Panc1 (cell line): ENCODE results near the gene LRRC73. TPM values are rescaled to one million over a fixed set of nuclear protein-coding genes. Genes with fewer than 3 reads are reported as not detected.

Source experiments
- ATAC-seq: fragments of 200-7000 bp; cut with Tn5 transposase; 2 replicates; pipeline ENCODE4 v1.9.1; 2020; ENCODE audit warnings: mild to moderate bottlenecking, moderate library complexity
- BruUV-seq: library from RNA; stranded (reverse); fragments of 400-500 nt; replicated peaks from 2 replicates; lab custom pipeline; 2021; lab: Mats Ljungman, UMichigan
- CTCF ChIA-PET: fragments of 300-600 bp; sonication (Branson Sonifier 250); formaldehyde crosslinking; loops from one replicate; lab custom pipeline; 2022; ENCODE audit warnings: antibody characterized with exemption; lab: Charles Lee
- POLR2A ChIA-PET: fragments of 300-600 bp; sonication (Branson Sonifier 250); formaldehyde crosslinking; loops from one replicate; lab custom pipeline; 2022; ENCODE audit warnings: antibody characterized with exemption; lab: Charles Lee
- DNase-seq: peaks from one replicate; pipeline ENCODE4 v3.0.0-alpha.2; 2010; ENCODE audit warnings: low read depth, low spot score
- H3K27ac ChIP-seq: 2 replicates; pipeline ENCODE4 v1.5.1; 2011; ENCODE audit warnings: mild to moderate bottlenecking, low read length, inconsistent platforms
- H3K27me3 ChIP-seq: fragments of 200-500 bp; sonication (Bioruptor generic); 2 replicates; pipeline ENCODE4 v1.6.0; 2014; ENCODE audit warnings: low read length, inconsistent platforms; ENCODE audit not compliant: control insufficient read depth, insufficient read depth
- H3K36me3 ChIP-seq: fragments of 200-500 bp; sonication (Bioruptor generic); 2 replicates; pipeline ENCODE4 v1.5.1; 2014; ENCODE audit warnings: inconsistent platforms, mild to moderate bottlenecking, low read length, moderate library complexity; ENCODE audit not compliant: control insufficient read depth, insufficient read depth
- H3K4me1 ChIP-seq: 2 replicates; pipeline ENCODE4 v1.5.1; 2011; ENCODE audit warnings: inconsistent platforms, mild to moderate bottlenecking, low read length, moderate library complexity; ENCODE audit not compliant: control insufficient read depth, insufficient read depth
- H3K4me3 ChIP-seq, 2 experiments: 2 replicates each; pipeline ENCODE4 v1.5.1; 2011 to 2012; ENCODE audit warnings: low read depth in 2 of 2, low read length in 2 of 2, mild to moderate bottlenecking in 2 of 2, inconsistent platforms in 1 of 2, moderate library complexity in 1 of 2
- H3K9me3 ChIP-seq: fragments of 200-500 bp; sonication (Bioruptor generic); 2 replicates; pipeline ENCODE4 v1.5.1; 2014; ENCODE audit warnings: low read depth, mild to moderate bottlenecking, inconsistent platforms, low read length, moderate library complexity; ENCODE audit not compliant: control insufficient read depth, insufficient read depth
- CTCF ChIP-seq: fragments of 450-650 bp; IDR thresholded peaks from 2 replicates; pipeline ENCODE4 v1.5.1; 2017; ENCODE audit warnings: mild to moderate bottlenecking
- POLR2AphosphoS5 ChIP-seq: IDR thresholded peaks from 2 replicates; pipeline ENCODE4 v1.6.1; 2012; ENCODE audit warnings: mild to moderate bottlenecking, low read depth, low read length, moderate library complexity
- SIN3A ChIP-seq: IDR thresholded peaks from 2 replicates; pipeline ENCODE4 v1.6.1; 2012; ENCODE audit warnings: low read depth, mild to moderate bottlenecking, low read length, moderate library complexity, borderline replicate concordance; ENCODE audit not compliant: insufficient read depth
- TCF7L2 ChIP-seq: IDR thresholded peaks from 2 replicates; pipeline ENCODE4 v1.6.1; 2011; ENCODE audit warnings: mild to moderate bottlenecking, low read depth, low read length, inconsistent platforms
- in situ Hi-C: cut with HindIII; loops from 2 replicates; pipeline ENCODE4 v1.10.0; 2016; ENCODE audit warnings: low sequenced_read_pairs, low pct_unique_long_range_greater_than_20kb
- intact Hi-C: fragments of 100-400 bp; cut with micrococcal nuclease; formaldehyde crosslinking; loops from one replicate; pipeline ENCODE4 v1.10.0; 2022; ENCODE audit not compliant: unreplicated experiment
- total RNA-seq: library from RNA; stranded (reverse); gene quantifications from one replicate; pipeline ENCODE4 v1.2.1, GENCODE V29; 2021; ENCODE audit not compliant: unreplicated experiment
- TF ChIP-seq, protein P1 (sequence below), 2 experiments: IDR thresholded peaks; 2 replicates each; pipeline ENCODE4 v1.6.1; 2011 to 2012; ENCODE audit warnings: low read depth in 2 of 2, control low read depth in 1 of 2, low read length in 1 of 2, mild to moderate bottlenecking in 1 of 2, moderate library complexity in 1 of 2; ENCODE audit not compliant: insufficient read depth in 1 of 2

Gene LRRC73
- total RNA-seq, 1 experiment from 2014 or later: 2.9 TPM

DNA sequence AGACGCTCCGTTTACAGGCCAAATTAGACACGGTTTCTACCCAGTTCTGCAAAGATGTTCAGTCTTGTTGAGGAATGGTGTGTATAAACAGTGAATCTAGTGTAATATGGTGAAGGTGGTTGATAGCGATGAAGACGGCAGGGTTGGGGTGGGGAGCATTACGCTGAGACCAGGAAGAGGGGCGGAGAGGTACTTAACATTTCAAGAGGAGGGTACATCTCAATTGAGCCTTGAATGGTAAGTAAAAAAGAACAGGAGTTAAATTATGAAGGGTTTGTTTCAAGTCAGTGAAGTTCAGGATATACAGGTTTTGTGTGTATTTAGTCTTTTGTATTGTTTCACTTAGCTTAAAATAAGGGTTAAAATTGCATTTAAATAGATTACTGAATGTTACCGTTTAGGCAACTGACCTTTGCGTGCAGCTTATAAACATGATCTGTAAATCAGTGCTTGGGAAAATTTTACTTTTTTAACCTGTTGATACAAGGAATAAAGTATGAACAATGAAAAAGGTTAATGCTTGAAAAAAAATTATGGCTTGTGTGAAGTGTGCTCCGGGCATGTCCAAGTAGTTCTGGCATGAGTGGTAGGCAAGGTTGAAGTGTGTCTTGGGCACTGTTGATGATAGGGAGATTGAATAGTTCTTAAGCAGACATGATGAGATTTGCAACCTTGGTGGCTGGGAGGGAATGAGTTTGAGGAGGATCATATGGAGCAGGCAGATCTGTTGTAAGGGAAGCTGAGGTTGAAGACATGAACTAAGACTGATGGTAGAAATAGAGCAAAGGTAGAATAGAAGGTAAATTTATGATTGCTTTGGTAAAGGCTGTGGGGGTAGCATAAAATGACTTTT is 7.6 kb upstream of the LRRC73 start:
- H3K4me1 ChIP-seq: peaks cover 15% of the 10 kb centered on the region
- H3K36me3 ChIP-seq: peaks cover 30% of the 10 kb centered on the region
- TSS peak; percentile 86 for BruUV-seq
- intact Hi-C loops: no loop called here
- DNase-seq: no peak
- no peaks in the 10 kb centered on the region for H3K27me3 ChIP-seq
- ChIA-PET POLR2A (interaction anchor here (1.2 kb wide), 1 partner anchor 14 kb away, joined by 3 read pairs; no protein-coding TSS in a partner anchor), CTCF (no interaction called here)
- ATAC-seq: peak; percentile 5; the same call in 1 of the 2 replicates
- no peaks in the 10 kb centered on the region for H3K9me3 ChIP-seq
- TF ChIP-seq, protein P1, sequence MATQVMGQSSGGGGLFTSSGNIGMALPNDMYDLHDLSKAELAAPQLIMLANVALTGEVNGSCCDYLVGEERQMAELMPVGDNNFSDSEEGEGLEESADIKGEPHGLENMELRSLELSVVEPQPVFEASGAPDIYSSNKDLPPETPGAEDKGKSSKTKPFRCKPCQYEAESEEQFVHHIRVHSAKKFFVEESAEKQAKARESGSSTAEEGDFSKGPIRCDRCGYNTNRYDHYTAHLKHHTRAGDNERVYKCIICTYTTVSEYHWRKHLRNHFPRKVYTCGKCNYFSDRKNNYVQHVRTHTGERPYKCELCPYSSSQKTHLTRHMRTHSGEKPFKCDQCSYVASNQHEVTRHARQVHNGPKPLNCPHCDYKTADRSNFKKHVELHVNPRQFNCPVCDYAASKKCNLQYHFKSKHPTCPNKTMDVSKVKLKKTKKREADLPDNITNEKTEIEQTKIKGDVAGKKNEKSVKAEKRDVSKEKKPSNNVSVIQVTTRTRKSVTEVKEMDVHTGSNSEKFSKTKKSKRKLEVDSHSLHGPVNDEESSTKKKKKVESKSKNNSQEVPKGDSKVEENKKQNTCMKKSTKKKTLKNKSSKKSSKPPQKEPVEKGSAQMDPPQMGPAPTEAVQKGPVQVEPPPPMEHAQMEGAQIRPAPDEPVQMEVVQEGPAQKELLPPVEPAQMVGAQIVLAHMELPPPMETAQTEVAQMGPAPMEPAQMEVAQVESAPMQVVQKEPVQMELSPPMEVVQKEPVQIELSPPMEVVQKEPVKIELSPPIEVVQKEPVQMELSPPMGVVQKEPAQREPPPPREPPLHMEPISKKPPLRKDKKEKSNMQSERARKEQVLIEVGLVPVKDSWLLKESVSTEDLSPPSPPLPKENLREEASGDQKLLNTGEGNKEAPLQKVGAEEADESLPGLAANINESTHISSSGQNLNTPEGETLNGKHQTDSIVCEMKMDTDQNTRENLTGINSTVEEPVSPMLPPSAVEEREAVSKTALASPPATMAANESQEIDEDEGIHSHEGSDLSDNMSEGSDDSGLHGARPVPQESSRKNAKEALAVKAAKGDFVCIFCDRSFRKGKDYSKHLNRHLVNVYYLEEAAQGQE (IDR thresholded peaks at IDR 0.05; ENCODE audit: insufficient read depth in 1 of 2, low read depth in 2 of 2, low read length in 1 of 2): no peak
- peak overlapping the region; percentile 86 for H3K27ac ChIP-seq
- in situ Hi-C loops: no loop called here
- H3K4me3 ChIP-seq: peak overlapping the region; percentile 90 to 100

DNA sequence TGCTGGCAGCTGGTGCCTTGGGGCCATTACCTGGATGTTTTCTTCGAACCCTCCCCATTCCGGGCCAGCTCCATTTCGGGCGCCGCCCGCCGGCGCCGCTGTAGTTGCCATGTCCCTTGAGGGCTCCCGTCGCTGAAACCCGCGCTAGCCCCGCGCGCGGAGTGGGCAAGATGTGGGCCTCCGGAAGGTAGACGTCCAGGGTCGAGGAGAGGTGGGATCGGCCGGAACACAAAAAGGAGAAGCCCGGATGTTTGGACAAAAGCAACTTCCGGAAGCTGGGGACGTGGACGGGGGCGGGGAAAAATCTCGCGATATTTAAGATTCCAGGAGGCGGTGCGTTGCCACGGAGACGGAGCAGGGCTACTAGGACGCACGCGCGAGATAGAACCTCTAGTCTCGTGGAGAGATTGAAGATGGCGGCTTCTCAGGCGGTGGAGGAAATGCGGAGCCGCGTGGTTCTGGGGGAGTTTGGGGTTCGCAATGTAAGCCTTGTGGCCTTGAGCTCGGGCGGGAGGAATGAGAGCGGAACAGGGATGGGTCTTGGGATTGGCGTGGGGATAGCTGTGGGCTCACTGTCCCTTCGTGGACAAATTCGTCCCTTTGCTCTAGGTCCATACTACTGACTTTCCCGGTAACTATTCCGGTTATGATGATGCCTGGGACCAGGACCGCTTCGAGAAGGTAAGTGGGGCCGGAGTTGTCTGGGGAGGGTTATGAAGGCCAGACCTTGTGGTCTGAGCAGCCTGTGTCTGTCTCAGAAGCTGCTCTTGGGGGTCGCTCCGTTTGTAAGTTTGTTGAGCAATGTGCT is 6.8 kb upstream of the LRRC73 start, which contains the start of the genes POLR1C and YIPF3:
Gene POLR1C (plus strand): TSS at position 393 of the 808 bp plus-strand sequence. CDS start 21 bp downstream, at position 414.
Gene YIPF3 (minus strand): TSS at position 230 of the 808 bp plus-strand sequence. CDS start 119 bp downstream, at position 111.
- Histone ChIP-seq H3K27me3 (no peaks in the 10 kb centered on the region), H3K9me3 (no peaks in the 10 kb centered on the region), H3K27ac (peak within 1 kb of the TSS; percentile 86), H3K36me3 (peaks cover 25% of the 10 kb centered on the region), H3K4me3 (peak within 1 kb of the TSS; percentile 90 to 100), H3K4me1 (peaks cover 15% of the 10 kb centered on the region)
- BruUV-seq: no TSS peak
- ATAC-seq (peak; percentile 92), DNase-seq (peak; percentile 91)
- POLR2A ChIA-PET: interaction anchor here (1.2 kb wide), 1 partner anchor 15 kb away, joined by 3 read pairs; no protein-coding TSS in a partner anchor
- TF ChIP-seq TCF7L2 (no peak; the same call in 1 of the 2 replicates), SIN3A (peak; percentile 85; the same call in 1 of the 2 replicates), POLR2AphosphoS5 (peak; percentile 98)
- CTCF ChIA-PET: no interaction called here
- intact Hi-C loops (no loop called here), in situ Hi-C loops (no loop called here)

DNA sequence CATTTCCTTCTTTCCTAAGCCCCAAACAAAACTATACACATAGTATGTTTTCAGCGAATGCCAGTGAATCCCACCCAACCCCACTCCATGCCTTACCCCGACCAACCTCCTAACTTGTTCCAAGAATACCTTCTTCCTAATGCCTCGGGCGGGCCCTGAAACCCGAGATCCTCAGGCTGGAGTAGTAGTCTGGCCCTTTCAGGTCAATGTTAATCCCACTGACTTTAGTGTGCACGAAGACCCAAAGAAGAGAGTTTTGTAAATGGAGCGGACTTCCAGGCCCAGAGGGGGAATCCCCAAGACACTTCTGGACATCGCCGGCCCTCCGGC is 6.2 kb upstream of the LRRC73 start:
- ATAC-seq: peak; percentile 5; the same call in 1 of the 2 replicates
- POLR2A ChIA-PET: no interaction called here

More for the DNA sequence above, 6.2 kb upstream of the LRRC73 start:
- TF ChIP-seq POLR2AphosphoS5 (no peak), TCF7L2 (no peak), CTCF (no peak), SIN3A (no peak)
- TF ChIP-seq, protein P1 (IDR thresholded peaks at IDR 0.05; ENCODE audit: insufficient read depth in 1 of 2, low read depth in 2 of 2, low read length in 1 of 2): no peak
- Histone ChIP-seq H3K27ac (peak overlapping the region; percentile 86), H3K4me3 (peak overlapping the region; percentile 90 to 100), H3K9me3 (no peaks in the 10 kb centered on the region), H3K27me3 (no peaks in the 10 kb centered on the region), H3K36me3 (peaks cover 23% of the 10 kb centered on the region), H3K4me1 (peaks cover 15% of the 10 kb centered on the region)
- CTCF ChIA-PET: no interaction called here
- intact Hi-C loops: no loop called here
- in situ Hi-C loops: no loop called here
- BruUV-seq: no TSS peak
- no peak for DNase-seq
